ENCODE data around the gene CPA5.

Gene CPA5

DNA sequence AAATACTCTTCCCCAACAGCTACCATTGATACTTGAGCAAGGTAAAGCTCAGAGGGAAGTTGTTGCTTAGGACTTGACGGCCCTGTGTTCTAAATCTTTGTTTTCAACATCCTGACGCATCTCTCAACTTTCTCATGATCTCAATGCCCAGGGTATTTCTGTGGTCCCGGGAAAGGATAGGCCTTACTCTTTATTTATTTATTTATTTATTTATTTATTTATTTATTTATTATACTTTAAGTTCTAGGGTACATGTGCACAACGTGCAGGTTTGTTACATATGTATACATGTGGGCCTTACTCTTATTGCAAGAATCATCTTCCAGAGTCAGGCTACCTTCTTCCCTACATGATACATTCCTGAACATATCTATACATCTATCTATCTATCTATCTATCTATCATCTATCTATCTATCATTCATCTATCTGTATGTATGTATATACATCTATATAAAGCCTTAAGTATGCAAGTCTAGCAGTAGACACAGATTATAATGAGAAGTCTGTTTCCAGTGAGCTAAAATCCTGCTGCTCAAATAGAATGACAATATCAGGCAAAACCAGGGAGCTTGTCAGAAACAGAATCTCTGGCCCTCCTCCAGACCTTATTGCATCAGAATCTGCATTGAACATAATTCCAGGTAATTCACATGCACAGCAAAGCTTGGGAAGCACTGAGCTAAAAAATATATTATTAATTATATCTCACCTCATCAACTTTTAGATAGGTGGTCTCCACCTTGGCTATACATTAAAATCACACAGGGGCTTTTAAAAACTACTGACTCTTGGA, 12.2 kb upstream of the CPA5 start:
- DNase-seq = no peak

DNA sequence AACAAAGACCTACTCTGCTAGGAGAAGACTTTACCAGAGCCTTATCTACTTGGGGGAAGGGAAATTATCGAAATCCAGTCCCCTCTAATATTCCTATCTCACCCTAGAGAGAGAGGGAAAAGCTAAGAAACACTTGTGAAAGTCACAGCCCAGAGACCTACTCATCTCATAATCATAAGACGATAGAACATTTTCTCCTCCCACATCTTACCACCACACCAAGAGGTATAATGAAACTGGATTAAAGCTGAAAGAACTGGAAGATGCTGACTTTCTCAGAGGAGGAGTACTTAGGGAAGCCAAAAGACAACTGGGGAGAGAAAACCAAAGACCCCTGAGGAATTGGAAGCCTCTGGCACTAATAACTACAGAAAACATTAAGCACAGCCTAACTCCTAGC, 10.8 kb upstream of the CPA5 start:
- no peak for DNase-seq

DNA sequence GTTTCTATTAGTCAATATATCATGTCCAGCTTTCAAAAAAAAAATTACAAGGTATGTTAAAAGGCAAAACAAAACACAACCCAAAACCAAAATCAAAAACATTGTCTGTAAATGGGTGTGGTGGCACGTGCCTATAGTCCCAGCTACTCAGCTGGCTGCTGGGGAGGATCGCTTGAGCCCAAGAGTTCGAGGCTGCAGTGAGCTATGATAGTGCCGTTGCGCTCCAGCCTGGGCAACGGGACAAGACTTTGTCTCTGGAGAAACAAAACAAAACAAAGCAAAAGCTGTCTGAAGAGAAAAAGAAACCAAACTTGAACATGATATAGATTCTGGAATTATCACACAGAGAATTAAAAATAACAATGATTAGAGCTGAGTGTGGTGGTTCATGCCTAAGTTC, 10.3 kb upstream of the CPA5 start:
- peak; percentile 65 for DNase-seq

DNA sequence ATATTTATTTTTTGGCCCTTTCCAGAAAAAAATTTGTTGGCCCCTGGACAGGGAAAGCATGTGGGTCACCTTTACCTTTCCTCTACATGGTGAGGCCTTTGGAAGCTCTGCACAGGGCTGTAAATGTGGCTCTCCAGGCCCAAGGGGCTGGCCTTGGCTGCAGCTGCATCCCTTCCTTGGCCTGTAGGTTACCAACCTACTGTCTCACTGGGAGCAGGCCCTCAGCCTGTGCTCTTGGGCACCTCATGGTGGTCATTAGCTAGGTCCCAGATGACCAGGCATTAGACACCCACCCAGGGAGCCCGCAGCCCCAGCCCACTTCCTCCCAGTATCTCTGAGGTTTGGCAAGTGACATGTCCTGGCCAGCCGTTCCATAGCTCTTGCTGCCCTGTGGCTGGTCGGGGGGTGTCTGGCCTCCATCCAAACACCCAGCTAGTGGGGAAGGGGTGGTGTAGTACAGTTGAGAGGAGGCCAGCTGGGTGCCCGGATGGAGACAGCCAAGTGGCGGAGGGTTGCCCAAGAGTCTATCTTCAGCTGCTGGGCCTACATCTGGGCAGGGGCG, 7.1 kb upstream of the CPA5 start:
- DNase-seq = no peak

DNA sequence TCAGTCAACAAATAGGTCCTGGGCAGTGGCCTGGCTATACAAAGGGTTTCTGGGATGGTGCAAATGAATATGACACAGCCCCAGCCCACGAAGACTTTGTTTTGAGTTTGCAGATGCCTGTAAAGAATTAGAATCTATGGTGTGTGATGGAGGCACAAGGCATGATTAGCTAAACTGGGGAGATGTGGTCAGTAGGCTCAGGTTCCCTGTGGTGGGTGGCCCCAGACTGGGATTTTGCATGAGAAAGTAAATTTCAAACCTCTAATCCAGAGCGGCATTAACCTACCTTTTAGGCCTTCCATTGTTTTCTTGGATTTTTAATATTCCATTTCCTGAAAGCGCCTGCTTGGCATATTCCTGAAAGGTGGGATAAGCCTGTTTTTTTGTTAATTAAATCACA, 6.4 kb upstream of the CPA5 start:
- no peak for DNase-seq

DNA sequence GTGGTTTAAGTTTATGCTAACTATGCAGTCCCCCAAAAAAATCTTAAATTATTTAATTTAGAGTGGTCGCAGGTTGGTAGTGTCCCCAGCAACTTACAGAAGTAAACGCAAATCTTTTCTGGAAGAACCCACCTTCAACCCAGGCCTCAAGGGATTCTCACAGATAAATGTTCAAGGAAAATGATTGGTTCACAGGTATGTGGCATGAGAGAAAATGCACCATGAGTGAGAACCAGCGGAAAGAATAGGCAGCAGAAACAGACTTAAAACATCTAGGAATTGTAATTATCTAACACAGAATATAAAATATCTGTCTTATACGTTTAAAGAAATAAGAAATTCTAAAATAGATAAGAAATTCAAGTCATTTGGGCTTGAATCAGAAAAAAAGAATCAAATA, 2.7 kb upstream of the CPA5 start:
- no peak for DNase-seq

DNA sequence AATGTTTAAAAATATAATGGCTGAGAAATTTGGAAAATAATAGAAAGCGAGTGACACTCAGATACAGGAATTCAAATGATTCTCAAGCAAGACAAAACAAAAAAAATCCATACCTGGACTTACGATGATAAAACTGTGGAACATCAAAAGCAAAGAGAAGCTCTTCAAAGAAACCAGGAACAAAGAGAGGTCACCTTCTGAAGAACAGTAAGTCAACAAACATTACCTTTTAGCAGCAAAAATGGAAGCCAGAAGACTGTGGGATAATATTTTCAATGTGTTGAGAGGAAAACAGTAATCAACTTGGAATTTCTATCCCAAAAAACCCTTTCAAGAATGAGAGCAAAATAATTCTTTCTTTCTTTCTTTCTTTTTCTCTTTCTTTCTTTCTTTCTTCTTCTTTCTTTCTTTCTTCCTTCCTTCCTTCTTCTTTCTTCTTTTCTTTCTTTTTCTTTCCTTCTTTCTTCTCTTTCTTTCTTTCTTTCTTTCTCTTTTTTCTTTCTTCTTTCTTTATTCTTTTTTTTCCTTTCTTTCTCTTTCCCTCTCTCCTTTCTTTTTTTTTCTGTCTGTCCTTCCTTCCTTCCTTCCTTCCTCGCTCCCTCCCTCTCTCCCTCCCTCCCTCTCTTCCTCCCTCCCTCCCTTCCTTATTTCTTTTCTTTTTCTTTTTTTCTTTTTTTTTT, 1.8 kb upstream of the CPA5 start:
- DNase-seq = no peak

DNA sequence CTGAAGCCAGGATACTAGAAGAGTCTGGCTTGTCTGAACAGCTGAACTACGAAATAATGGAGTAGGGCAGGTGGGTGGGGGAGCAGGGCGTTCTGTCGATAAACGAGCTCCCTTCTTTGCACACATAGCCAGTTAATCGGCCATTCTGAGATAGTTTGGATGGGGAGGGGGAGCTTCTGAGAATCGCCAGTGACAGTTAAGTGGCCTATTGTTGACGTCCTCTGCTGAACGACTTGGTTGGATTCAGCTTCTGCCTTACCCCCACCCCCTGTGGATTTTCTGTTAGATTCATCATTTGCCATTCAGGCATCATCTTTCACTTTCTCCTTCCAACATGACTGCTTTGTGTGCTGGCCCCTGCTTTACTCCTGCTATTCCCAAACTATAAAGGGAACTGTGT, 520 bp downstream of the CPA5 start:
- DNase-seq = peak; percentile 66

DNA sequence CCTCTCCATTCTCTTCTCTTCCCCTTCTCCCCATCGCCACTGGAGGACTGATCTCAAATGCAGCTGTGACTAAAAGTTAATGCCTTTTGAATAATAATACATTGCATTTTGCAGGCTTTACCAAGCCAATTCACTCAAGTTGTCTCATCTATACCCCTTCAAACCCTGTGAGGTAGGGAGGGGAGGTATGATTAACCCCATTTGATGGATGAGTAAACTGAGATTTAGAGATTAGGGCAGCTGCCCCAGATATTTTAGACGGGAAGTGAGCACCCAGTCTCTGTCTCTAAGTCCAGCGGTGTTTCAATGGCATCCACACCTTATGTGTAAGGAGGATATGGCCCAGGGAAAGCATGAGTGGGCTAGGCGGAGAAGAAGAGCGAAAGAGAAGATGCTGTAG, 1.1 kb downstream of the CPA5 start:
- no peak for DNase-seq

DNA sequence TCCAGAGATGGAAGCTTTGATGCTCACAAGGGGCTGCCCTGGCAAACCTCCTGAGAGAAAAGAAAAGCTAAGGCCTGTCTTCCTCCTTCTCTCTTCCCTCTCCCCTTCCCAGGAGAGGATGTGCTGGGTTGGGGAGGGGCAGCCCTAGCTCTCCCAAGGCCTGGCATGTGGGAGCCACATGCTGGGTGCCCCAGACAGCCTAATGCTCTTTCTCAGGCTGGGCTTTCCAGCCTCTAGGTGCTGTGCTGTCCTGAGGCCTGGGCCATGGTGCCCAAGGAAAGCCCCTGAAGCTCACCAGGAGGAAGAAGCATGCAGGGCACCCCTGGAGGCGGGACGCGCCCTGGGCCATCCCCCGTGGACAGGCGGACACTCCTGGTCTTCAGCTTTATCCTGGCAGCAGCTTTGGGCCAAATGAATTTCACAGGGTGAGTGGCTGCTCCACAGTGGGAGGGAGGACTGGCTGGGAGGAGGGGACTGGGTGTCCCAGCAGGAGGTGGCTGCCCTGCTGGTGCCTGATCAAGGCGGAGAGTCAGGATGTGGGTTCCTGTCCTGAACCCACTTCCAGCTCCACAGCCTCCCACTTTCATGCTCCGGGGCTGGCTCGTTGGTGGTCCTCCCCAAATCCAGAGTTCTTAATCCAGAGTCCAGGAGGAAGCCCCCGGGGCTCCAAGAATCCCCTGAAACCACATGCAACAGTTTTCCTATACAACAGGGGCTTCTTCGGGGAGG, 1.7 kb downstream of the CPA5 start:
- no peak for DNase-seq

DNA sequence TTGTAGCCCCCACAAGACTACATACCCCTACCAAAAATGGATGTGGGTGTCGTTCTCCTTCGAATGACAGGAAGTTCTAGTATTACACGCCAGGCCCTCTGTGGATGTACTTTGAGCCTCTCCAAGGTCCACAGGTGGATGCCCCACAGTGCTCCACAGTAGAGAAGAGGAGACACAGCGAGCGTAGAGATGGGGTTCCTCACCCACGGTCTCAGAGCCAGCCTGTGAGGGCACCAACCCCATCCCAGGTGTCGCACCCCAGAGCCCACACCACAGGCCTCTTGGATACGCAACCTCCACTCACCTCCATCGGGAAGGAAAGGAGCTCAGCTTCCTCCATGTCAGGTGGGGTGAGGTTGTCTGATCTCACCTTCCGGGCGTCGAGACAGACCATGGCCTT, 2.3 kb downstream of the CPA5 start:
- no peak for DNase-seq

DNA sequence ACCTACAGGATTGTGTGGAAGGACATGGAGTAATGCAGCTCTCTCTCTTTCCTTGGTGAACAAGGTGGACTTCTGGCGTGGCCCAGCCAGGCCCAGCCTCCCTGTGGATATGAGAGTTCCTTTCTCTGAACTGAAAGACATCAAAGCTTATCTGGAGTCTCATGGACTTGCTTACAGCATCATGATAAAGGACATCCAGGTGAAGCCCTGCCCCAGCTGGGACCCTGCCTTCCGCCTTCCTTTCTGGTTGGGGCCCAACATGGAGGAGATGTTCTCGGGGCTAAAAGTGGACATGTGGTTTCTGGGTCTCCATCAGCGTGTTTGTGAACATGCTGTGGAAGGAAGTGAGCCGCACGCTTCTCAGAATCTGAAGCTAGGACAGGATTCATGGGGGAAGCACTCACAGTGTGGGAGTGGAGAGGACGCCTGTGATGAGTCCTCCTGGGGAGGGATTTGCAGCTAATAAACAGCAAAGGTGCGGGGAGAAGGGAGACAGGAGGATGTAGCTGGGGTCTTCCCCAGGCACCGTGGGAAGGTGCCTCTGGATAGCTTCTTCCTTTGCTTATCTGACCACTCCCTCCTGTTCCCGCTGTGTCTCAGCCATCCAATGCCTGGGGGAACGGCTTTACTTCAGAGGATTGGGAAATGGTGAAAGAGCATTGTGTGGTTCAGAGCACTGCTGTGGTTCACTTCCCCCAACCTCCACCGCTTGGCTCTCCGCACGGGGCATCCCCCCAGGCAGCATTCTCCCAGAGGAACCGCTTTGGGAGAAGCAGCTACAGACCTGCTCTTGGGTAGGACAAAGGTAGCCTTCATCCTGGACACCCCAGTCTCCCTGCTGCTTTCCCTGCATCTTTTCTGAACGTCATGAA, 5.5 kb downstream of the CPA5 start:
- no peak for DNase-seq

DNA sequence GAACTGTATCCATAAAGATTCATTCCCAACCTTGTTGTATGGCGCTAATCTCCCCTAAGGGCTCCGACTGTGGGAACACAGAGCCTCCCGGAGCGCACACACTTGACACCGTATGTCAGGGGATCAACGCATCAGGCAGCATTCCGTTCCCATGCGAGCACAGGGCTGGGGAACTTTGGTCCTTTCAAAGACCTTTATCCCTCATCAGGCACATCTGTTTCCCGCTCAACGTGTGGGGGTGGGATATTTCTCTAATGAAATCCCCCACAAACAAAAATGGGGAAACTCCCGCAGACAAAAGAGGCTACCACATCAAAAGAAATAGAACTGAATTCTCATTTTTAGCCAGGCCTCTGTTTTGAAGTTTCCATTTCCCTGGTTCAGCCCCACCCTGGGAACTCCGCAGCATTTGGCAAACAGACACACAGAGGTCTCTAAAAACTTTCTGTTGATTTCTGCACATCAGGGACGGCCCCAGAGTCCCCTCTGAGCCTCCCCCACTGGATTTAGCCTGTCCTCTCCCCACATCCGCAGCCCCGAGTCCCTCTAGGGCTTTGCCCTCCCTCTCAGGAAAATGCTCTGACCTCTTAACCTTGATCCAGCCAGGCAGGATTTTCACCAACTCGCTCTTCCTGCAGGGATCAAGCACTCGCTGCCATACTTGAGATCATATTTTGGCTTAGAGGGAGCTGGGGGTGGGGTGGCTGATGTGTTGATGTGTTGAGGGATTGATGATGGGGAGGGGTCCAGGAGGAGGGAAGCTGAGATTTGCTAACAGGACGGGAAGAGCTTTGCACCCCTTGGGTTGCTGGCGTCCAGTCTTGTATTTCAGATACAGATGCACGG, 6.6 kb downstream of the CPA5 start:
- peak; percentile 89 for DNase-seq

DNA sequence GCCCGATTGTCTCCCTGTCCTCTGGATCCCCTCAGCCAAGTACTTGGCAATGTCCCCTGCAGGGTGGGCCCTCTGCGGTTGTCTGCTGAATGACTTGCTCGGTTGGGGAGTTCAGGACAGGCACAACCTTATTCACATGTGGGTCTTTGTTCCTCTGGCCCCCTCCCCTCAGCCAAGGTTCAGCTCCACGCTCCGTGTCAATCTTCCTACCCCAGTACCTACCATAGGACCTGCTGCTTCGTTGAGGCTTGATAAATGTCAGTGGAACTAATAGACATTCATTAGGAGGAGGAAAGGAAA, 7.1 kb downstream of the CPA5 start:
- DNase-seq = no peak

DNA sequence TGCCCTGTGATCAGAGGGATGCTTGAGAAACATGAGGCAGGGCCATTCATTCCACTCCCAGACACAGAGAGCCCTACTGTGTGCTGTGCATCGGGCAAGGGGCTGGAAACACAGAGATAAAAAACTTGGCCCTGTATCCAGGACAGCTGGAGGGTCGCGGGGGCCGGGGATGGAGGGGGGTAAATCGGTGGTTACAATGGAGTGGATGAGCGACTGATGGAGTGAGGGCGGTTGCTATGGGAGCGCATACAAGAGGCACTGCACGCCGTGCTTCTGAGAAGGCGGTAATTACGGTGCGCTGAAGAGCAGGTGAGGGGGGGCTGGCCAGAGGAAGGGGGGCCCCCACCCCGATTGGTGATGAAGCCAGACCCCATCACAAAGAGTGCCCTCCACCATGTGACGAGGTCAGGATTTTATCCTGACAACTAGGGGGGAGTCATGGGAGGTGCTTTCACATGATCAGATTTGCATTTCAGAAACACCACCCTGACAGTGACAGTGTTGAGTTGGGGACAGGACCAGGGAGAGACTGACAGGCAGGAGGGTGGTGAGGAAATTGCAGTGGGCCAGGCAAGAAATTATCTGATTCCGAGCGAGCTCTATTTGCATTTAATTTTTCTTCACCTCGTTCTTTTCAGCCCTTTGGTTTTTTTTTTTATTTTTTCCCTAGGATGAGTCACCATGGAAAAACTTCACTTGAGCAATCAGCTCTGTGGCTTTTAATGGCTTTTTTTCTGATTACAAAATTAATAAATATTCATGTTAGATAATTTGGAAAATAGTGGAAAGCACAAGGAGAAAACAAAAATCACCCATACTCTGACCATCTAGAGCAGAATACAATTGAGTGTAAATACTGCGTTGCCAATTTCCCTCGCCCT, 7.8 kb downstream of the CPA5 start:
- DNase-seq = peak; percentile 57

DNA sequence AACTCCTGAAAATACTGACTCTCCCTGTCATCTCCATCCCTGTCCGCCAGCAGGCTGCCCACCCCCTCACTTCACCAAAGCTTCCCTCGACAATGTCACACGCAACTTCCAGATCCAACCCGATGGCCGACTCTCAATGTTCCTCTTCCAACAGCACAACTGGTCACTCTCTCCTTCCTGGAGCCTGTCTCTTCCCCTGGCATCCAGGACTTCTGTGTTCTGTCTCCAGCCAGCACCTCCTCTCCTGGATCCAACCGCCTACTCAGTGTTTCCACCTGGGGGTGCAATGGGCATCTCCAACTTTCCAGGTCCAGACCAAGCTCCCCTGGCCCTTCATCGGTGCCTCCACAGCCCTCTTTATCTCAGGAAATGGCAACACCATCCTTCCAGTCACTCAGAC, 8.6 kb downstream of the CPA5 start:
- DNase-seq = peak; percentile 42

DNA sequence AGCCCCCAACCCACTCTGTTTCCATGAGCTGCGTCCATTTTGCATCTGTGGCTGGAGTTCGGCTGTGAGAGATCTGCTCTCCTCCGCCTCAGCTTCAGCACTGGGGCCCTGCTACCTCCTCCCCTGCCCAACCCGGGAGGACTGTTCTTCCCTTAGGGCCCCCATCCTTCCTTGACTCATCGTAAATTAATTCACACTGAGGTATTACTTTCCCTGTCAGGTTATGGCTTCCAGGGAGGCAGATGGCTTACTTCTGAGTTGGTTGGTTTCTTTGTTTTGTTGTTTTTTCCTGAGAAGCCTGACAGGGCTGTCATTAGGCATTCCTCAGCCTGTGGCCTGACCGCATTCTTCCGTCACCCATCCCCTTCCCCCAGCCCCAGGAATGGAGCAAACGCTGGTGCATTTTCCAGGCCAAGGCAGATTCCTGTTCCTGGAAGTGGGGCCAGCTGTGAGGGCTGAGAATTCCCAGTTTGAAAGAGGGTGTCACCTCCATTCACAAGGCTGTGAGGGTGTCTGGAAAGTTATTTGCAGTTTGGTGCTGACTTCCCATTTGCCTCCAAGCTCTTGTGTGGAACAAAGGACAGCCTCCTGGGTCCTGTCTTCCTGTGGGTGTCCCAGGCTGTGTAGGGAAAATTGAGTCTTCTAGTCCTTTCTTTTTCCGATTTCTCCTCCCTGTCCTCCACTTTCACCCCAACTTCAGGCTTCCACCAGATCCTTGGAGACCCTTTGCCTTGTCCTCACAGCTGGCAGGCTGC, 11.7 kb downstream of the CPA5 start:
- DNase-seq = peak; percentile 93

DNA sequence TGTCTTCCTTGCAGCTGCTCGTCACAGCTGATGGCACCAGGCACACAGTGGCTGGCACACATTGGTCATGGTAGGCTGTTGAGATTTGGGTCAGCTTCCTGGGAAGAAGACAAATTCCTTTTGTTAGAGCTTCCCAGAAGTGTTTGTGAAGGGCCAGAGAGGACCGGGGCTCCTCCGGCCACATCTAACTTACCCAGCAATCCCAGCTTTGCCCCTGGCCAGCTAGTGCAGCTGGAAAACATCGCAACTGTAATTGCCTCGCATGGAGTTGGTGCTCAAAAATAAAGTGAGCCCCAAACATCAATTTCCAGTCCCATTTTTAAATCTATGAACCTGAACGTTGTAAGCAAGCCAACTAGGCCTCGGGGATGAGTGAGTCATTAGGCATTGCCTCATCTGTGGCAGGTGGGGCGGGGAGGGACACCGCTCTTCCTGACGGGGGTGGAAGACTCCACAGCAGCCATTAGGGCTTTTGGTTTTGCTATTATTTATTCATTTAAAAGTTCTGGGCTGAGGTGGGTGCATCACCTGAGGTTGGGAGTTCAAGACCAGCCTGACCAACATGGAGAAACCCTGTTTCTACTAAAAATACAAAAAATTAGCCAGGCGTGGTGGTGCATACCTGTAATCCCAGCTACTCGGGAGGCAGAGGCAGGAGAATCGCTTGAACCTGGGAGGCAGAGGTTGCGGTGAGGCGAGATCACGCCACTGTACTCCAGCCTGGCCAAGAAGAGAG, 12.4 kb downstream of the CPA5 start:
- DNase-seq = peak; percentile 79

DNA sequence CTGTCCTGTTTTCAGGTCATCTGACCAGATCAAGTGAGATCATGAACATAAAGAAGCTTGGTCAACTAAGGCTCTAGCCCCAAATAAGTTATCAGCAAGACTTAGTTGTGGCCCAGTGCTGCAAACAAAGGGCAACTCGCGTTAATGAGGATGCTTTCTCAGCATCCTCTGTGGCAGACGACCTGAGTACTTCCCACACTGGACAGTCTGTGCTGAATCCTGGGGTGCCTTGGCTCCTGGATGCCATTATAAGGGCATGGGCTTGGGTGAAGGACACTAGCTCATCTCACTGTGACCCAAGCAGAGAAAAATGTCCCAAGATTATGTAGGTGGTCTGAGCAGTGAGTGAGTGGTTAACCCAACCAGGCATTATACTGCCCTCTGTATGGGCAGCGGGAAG, 13.9 kb downstream of the CPA5 start:
- DNase-seq = peak; percentile 30
